HG03571 (cell line): Measurements from ENCODE around the gene ARMH1.

Source experiments
- ATAC-seq: cut with Tn5 transposase; IDR thresholded peaks from one replicate; pipeline ENCODE4 v1.9.1; 2021; ENCODE audit not compliant: unreplicated experiment

The ARMH1 gene

GRCh38 chr1:44643721-44644334 lies 30.7 kb upstream of the ARMH1 start:
- no peak for ATAC-seq

GRCh38 chr1:44644806-44645205 lies 29.7 kb upstream of the ARMH1 start:
- no peak for ATAC-seq

- no peak for ATAC-seq
Measured at GRCh38 chr1:44645476-44646244, 28.9 kb upstream of the ARMH1 start.

- ATAC-seq, result no peak
Measured at GRCh38 chr1:44646261-44647110, 28.0 kb upstream of the ARMH1 start.

- ATAC-seq, result no peak
Measured at GRCh38 chr1:44647896-44648295, 26.6 kb upstream of the ARMH1 start.

GRCh38 chr1:44648529-44649250 lies 25.8 kb upstream of the ARMH1 start:
- ATAC-seq, result no peak

GRCh38 chr1:44649788-44650158 lies 24.7 kb upstream of the ARMH1 start:
- ATAC-seq, result no peak

GRCh38 chr1:44650159-44650831 lies 24.2 kb upstream of the ARMH1 start:
- no peak for ATAC-seq

GRCh38 chr1:44651069-44651468 lies 23.4 kb upstream of the ARMH1 start:
- no peak for ATAC-seq

- no peak for ATAC-seq
Measured at GRCh38 chr1:44652445-44653106, 21.9 kb upstream of the ARMH1 start.

- no peak for ATAC-seq
Measured at GRCh38 chr1:44653107-44653964, 21.2 kb upstream of the ARMH1 start.

- no peak for ATAC-seq
Measured at GRCh38 chr1:44654621-44655187, 19.8 kb upstream of the ARMH1 start.

GRCh38 chr1:44655609-44656008 lies 18.9 kb upstream of the ARMH1 start:
- no peak for ATAC-seq

- no peak for ATAC-seq
Measured at GRCh38 chr1:44659566-44659965, 14.9 kb upstream of the ARMH1 start.

GRCh38 chr1:44660176-44660575 lies 14.3 kb upstream of the ARMH1 start:
- no peak for ATAC-seq

- ATAC-seq, result no peak
Measured at GRCh38 chr1:44661781-44662682, 12.5 kb upstream of the ARMH1 start.

GRCh38 chr1:44662683-44663030 lies 11.9 kb upstream of the ARMH1 start:
- no peak for ATAC-seq

- no peak for ATAC-seq
Measured at GRCh38 chr1:44663417-44663816, 11.1 kb upstream of the ARMH1 start.
